DMS 273 treated with DMSO at 0.1 percent for 48 hours (cell line): ENCODE data around the gene POMC.
"Not testable (repeated sequence)": the region's sequence is repeated elsewhere in the genome, so short reads cannot be mapped to it uniquely, and the experiment has no call there.

Experiments
- DNase-seq: peaks from one replicate; lab custom pipeline; 2025; lab: John Stamatoyannopoulos, UW

POMC gene

DNA sequence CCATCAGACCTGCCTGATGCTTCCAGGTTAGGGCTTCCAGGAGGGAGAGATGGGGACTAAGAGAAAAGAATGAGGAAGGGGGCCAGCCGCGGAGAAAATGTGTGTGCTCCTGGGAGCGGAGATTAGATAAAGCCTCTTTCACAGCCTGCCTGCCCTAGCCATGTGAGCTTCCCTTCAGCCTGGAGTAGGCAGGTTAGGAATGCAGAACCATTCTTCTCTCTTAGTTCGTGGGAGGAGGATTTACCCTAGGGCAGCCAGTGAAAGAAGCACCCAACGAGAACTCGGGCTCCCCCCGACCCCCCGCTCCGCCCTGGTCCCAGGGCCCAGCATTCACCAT lies 36.1 kb downstream of the POMC start:
- DNase-seq, result no peak

DNA sequence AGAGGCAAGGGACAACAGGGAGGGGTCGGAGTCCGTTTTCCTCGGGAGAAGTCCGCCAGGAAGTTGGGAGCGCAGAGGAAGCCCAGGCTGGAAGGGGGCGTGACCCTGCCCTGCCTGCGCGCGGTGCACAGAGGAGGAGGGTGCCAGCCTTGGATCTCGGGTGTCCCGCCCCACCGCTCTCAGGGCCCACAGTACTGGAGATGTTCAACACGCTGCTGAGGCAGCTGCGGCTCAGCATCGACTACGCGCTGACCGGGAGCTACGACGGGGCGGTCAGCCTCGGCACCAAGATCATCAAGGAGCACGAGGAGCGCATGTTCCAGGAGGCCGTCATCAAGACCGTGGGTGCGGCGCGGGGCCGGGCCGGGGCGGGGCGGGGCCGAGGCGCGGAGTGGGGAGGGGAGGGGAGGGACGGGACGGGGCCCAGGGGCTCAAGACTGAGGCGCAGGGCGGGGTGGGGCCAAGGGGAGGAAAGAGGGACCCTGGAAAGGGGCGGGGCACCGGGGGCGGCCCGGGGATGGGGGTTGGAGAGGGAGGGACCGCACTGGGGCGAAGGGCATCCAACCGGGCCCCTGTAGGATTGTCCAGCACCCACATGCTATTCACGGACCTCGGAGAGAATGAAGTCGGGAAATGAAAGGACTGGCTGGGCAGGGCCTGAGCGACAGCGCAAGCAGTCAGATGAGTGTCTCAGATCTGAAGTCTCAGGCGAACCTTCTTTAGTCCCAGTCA lies 36.6 kb downstream of the POMC start:
- DNase-seq, result no peak

DNA sequence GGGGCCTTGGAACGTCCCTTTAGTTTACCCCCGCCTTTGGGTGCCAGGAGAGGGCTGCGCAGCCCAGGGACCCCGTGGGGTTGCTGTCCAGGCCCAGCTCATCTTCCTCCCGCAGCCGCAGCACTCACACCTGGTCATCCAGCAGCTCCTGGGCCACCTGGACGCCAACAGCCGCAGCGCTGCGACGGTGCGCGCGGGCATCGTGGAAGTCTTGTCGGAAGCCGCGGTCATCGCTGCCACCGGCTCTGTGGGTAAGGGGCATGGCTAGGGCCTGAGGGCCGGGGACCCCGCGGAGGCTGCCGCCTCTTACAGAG lies 37.2 kb downstream of the POMC start:
- no peak for DNase-seq

DNA sequence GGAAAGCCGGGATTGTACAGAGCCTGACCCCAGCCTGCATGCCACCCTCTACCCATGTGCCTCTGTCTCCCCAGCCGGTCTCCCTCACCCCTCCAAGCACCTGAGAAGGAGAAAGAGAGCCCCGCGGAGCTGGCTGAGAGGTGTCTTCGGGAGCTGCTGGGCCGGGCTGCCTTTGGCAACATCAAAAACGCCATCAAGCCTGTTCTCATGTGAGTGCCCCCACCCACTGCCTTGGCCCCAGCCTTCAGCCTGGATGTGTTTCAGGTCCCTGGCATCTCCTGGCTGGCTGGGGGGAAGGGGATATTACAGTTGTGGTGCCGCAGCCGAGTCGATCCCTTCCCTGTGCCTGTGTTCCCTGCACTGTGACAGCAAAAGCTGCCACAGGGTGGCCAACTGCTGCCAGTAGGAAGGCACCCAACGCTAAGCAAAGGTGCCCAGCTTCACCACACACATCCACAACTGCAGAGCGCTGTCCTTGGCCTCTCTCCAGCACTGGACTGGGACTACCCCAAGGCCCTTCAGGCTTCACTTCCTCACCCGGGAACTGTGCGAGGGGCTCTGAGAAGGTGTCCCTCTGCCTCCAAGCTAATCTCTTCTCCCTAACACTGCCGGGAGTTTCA lies 38.4 kb downstream of the POMC start:
- DNase-seq, result no peak

DNA sequence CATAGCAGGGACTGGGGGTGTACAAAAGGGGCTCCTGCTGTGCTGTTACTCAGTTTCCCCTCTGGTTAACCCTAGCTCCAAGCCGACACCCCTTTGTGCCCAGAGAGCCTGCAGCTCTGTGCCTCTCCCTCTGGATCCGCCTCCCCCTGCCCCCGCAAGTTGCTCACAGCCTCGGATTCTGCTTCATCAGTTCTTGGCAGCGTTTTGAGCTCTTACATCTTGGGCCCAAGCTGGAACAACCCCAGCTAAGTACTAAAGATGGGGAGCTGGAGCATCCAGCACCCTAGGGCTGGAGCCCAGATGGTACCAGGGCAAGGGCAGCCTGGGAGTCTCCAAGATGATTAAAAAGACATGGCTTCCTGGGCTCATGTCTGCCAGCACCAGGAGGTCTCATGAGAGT lies 40.7 kb downstream of the POMC start:
- no peak for DNase-seq

DNA sequence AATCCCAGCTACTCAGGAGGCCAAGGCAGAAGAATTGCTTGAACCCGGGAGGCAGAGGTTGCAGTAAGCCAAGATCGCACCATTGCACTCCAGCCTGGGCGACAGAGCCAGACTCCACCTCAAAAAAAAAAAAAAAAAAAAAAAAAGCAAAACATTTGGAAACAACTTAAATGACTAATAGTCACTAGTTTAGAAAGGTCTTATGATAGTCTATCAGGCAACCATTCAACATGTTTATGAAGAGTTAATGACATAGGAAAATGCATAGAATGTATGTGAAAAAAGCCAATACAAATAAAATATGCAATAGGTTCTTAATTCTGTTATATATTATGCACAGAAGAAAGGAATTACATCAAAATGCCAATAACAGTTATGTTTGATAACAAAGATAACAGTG lies 41.3 kb downstream of the POMC start:
- not testable (repeated sequence) for DNase-seq

DNA sequence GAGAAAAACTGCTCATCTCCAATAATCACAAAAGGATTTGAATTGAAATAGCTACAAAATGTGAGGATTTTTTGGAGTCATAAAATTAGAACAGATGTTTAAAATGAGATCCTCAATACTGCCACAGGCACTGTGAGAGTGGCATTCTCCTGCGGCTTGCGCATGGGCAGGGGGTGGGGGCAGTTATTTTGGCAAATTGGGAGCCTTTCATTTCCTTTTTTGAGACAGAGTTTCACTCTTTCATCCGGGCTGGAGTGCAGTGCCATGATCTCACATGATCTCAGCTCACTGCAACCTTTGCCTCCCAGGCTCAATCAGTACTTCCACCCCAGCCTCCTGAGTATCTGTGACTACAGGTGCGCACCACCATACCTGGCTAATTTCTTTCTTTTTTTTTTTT lies 42.4 kb downstream of the POMC start:
- DNase-seq, result no peak

DNA sequence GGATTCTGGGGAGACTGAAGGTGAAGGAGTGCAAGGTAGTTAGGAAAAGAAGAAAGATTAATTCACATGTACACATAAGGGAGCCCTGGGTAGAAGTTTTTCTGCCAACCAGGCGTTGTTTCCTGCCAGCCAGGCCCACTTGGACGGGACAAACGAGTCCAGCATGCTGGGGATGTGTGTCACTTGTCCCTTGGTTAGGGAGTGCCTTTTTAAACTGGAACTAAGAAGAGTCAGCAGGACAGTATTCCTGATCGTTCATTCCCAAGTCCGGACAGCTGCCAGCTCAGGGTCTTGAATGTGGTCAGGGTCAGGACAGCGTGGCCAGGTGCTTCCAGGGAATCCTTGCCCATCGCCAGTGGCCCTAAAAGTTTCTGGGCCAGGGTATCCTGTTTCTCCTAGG lies 43.2 kb downstream of the POMC start:
- DNase-seq, result no peak

DNA sequence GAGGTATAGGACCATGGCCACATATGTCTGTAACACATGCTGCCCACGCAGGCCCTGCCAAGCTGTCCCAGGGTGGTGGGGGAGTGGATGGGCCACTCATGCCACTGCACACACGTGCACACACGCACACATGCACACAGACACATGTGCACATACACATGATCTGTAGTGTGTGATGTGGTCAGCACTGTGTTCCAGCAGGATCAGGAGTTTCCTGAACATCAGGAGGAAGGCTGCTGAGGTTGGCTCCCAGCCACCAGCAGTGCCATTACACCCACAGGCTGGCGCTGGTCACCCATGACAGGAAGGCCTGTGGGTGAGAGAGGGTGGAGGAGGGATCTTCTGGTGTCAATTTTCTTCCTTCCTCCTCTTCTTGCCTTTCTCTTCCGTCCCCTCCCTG lies 44.7 kb downstream of the POMC start:
- no peak for DNase-seq

DNA sequence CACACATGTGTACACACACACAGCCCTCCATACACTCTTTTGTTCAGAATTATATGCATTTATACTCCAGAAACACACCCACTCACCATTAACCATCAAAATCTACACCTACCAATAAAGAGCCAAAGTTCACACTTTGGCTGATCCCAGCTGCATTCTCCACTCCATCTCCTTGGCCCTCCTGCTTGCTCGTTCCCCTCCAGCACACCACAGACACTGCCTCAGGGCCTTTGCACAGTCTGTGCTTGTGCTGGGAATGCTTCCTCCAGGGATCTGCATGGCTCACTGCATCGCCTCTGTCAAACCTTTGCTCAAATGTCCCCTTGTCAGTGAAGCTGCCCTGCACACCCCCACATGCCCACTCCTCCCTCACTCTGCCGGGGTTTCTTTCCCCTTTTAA lies 46.0 kb downstream of the POMC start:
- DNase-seq, result no peak

DNA sequence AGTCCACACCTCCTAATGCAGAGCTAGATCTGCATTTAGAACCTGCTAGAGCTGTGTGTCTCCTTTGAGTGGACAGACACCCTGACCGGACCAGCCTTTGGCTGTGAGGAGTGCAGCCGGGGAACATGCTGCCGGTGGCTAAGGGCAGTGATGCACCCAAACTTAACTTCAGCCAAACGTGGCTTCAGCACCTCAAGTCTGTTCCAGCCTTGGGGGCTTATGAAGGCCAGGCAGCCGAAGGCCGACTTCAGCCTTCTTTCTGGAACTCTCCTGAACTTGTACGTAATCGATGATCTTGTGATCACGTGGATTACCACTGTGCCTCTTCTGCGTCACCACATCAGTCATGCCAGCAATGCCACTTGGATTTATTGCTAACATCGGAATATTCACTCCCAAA lies 49.1 kb downstream of the POMC start:
- no peak for DNase-seq

DNA sequence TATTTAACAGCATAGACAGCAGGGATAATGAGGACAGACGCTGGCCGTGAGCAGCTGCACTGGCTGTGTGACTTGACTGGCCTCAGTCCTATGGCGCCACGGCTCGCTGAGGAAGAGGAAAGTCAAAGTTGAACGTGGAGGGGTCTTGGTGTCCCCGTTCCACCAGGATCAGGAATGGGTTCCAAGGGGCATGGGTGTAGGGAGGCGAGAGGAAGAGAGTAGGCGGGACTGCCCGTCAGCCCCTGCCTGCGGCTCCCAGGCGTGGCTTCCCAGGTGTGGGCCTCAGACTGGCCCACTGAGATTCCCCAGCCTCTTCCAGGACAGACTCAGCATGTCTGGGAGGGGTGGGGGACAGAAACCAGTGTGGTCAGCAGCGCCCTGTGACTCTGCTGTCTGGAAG lies 51.4 kb downstream of the POMC start:
- no peak for DNase-seq

DNA sequence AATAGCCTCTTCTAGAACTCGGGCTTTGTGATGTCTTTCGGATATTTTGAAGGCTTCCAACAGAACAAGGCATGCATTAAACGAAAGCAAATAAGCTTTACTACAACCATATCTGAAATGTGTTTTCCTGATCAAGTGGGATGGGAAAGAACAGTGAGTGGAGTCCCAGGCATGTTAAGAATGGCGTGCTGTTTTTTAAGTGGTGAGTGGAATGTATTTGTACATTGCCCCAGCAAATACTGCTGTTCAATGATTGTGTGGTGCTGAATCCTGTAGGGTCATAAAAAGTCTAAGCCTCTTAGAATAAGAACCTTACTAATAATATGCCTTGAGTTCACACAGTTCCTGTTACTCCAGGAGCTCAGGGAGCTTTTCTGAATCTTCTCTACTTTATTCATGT lies 52.5 kb downstream of the POMC start:
- DNase-seq, result no peak

DNA sequence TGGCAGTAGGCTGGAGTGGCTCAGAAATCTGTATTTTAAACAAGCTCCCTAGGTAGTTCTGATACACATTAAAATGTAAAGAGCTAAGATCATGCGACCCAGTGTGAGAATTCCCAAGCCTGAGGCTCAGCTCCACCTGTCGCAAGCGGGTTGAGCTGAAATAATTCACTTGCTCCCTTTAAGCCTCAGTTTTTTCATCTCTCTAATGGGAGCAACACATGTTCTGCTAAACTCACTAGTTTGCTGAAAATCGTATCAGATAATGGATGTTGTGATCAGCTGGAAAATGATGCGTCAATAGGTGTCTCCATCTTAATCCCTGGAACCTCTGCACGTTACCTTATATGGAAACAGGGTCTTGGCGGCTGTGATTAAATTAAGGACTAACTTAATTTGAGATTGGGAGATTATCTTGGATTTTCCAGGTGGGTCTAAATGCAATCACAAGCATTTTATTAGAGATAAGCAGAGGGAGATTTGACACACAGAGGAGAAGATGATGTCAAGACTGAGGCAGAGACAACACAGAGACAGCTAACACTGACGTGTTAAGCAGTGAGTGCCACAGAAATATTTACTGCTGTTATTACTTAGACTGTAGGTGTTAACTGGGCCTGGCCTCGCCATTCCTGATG lies 53.0 kb downstream of the POMC start:
- DNase-seq, result no peak

DNA sequence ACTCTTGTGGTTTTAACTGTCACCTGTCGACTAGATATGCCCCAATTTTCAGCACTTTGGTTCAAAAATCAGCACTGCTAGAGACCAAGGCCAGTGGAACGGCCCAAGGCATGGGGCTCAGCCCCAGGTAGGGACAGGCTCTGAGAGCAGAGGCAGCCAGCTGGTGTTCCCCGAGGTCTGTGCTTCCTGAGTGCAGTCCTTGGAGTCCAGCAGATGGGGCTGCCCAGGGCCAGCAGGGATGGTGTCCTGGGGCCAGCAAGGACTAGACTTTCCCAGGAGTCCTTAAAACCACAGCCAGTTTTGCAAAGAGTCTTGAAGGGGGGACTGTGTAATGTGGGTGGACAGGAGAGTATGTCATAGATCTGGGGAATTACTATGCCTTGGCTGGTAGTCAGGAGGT lies 56.3 kb downstream of the POMC start:
- DNase-seq, result no peak
